Amniotic epithelial cell (primary cell): ENCODE measurements around the gene TRMT44.

Experiments used
- DNase-seq: peaks from one replicate; pipeline ENCODE4 v3.0.0-alpha.2; 2010; ENCODE audit warnings: low read depth

Gene TRMT44

DNA sequence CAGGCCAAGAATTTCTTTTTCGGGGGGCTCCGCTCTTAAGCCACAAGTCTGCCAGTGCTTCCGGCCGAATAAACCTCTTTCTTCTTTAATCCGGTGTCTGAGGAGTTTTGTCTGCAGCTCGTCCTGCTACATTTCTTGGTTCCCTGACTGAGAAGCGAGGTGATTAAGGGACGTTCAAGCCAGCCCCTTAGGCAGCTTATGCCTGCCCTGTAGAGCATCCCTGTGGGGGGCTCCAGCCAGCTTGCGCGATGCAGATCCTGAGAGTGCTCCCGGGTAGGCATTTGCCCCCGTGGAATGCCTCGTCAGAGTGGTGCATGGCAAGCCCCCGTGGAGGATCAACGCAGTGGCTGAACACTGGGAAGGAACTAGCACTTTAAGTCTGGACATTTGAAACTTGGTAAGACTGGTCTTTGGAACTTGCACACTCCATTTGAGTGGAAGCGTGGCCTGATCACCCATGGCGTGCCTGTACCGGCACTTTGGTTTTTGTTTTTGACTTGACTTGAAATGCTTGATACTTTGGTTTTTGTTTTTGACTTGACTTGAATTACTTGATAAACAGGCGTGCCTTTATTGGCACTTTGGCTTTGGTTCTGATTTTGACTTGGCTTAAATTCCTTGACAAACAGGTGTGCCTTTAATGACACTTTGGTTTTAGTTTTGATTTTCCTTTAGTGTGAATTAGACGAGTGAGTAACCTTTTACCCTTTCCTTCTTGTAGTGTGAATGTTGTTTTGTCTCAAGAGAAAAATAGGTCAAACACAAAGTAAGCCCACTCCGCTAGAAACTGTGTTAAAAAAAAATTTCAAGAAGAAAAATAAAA, 6.1 kb upstream of the TRMT44 start:
- DNase-seq: no peak

- peak; percentile 27 for DNase-seq
Measured at GRCh38 chr4:8435656-8436121, 4.9 kb upstream of the TRMT44 start.

DNA sequence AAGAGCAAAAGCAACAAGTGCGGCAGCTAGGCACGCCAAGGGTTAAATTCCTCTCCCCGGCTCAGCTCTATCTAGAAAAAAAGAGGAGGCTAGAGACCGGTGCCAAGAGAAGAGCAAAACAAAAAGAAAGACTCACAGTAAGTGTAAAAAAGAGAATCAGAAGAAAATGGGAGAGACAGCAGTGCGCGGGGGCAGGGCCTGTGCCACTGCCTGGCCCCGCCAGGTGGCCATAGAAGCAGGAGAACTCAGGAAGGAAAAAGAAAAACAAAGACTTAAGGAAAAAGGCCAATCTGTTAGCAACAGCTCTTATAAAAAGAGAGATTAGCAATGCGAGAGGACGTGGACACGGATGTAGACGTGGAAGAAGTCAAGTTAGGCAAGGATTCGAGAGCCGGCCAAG, 3.3 kb upstream of the TRMT44 start:
- DNase-seq: peak; percentile 25

DNA sequence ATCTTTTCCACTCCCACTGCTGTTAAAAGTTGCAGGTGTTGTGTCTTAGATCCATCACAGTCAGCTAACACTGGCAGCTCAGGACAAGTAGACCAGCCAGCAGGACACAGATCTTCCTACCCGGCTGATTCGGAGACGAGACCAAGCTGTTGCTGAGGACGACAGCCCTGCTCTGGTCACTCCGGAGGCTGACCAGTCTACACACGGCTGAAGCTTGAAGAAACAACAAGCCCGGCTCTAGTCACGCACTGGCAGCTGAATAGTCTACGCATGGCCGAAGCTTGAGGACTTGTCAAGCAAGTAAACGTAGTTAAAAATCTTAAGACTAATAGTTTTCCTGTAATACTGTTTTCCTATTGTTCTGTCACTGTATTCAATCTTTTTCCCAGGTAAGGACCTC, 1.8 kb upstream of the TRMT44 start:
- no peak for DNase-seq

DNA sequence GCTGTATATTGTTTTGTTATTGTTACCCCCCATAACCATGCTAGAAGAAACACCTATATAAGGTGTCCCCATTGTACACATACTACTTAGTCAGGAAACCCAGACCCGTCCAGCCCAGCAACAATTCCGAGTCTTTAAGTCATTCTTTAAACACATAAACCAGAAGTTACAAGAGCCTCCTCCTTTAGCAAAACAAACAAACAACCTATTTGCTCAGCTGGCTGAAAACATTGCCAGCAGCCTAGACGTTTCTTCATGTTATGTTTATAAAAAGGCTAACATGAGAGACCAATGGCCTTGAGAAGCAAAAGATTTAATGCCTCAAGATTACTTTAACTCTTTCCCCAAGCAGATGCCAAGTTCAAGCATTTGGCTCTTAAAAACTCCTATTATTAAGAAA, 1.4 kb upstream of the TRMT44 start:
- DNase-seq: peak; percentile 78

GRCh38 chr4:8439914-8440491, 574 bp upstream of the TRMT44 start:
- peak; percentile 61 for DNase-seq

GRCh38 chr4:8441499-8442091, 1.0 kb downstream of the TRMT44 start:
- no peak for DNase-seq

DNA sequence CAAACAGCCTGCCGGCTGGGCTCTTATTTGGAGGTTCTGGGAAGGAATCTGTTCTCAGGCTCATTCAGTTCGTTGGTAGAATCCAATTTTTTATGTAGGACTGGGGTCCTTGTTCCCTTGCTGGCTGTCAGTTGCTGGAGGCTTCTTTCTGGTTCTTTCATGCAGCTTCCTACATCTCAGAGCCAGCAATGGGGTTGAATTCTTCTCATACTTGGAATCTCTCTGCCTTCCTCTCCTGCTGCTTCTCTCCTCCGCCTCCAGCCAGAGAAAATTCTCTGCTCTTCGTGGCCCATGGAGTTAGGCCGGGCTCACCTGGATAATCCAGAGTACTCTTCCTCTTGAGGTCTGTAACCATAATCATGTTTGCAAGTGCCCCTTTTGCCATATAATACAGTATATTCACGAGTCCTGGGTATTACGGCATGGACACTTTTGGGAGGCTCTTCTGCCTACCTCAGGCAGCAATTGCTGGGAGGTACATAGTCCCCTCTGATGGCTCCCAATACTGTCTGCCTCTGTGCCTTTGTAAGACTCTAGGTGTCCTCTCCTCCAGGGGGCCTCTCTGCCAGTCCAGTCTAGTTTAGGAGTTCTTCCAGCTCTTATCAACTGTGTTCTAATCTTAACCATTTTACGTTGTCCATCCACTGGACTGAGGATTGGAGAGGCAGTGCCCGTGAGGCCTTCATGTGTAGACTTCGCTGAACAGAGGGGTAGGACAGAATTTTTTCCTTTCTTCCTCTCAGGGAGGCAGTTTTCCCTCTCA, 2.2 kb downstream of the TRMT44 start:
- no peak for DNase-seq

- no peak for DNase-seq
Measured at GRCh38 chr4:8443801-8444200, 3.2 kb downstream of the TRMT44 start.

GRCh38 chr4:8446122-8446521, 5.5 kb downstream of the TRMT44 start:
- no peak for DNase-seq

- DNase-seq: peak; percentile 54
Measured at GRCh38 chr4:8451440-8452182, 11.0 kb downstream of the TRMT44 start.

GRCh38 chr4:8453957-8454356, 13.4 kb downstream of the TRMT44 start:
- DNase-seq: no peak

- DNase-seq: no peak
Measured at GRCh38 chr4:8457646-8458252, 17.2 kb downstream of the TRMT44 start.

- DNase-seq: no peak
Measured at GRCh38 chr4:8459867-8460445, 19.4 kb downstream of the TRMT44 start.

GRCh38 chr4:8461086-8461485, 20.5 kb downstream of the TRMT44 start:
- peak; percentile 19 for DNase-seq

GRCh38 chr4:8461616-8462015, 21.0 kb downstream of the TRMT44 start:
- DNase-seq: no peak

DNA sequence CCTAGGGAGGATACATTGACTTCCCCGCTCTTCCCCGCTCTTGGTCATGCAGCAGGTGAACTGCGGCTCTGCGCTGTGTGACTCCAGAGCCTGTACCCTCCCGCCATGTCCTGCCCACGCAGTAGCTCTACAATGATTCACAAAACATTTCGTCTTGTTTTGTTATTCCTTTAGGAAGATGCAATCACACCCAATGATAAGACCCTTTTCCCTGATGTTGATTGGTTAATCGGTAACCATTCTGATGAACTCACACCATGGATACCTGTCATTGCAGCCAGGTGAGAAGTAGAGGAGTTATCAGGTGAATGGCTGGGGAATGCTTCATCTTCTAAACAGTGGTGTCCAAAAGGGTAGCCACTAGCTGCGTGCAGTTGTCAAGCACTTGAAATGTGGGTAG, 23.2 kb downstream of the TRMT44 start:
- DNase-seq: no peak

DNA sequence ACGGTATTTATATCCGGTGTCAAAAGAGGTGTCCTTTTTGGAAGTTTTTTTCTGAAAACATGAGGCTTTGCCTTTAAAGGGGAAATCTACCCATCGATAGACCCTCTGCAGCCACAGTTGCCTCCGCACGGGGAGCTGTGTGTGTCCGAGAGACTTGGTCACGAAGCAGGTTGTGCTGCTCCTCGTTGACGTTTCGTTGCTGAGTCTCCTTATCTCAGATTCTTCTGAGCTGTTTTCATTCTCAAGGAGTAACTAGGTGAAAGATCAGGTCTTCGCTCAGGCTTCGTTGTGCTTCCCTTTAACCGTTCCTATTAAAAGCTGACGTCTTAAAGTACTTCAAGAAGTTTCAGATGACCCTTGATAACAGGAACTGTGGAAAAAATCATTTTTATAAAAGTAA, 23.8 kb downstream of the TRMT44 start:
- no peak for DNase-seq

GRCh38 chr4:8465615-8466611, 25.3 kb downstream of the TRMT44 start:
- no peak for DNase-seq

DNA sequence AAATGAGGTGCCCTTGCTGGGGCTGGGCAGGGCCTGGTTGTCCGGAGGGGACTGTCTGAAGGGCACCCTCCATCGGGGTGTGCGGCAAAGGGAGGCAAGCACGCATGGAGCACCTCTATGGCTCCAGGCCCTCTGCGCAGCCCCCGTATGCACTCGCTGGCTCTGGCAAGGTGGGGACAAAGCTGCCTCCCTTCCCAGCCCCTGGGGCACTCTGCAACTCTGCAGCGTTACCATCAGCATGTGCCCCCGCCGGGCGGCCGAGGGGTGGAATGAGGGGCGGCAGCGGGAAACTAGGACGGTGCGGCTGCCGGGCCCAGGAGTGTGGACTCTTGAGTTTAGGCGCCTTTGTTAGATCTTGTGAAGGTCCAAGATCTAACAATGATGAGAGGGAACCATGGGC, 26.4 kb downstream of the TRMT44 start:
- DNase-seq: no peak
